ENCODE measurements around the gene ITGA4.
A peak's percentile ranks its signal among the peaks of the same experiment; 100 is the strongest.

The ITGA4 gene

DNA sequence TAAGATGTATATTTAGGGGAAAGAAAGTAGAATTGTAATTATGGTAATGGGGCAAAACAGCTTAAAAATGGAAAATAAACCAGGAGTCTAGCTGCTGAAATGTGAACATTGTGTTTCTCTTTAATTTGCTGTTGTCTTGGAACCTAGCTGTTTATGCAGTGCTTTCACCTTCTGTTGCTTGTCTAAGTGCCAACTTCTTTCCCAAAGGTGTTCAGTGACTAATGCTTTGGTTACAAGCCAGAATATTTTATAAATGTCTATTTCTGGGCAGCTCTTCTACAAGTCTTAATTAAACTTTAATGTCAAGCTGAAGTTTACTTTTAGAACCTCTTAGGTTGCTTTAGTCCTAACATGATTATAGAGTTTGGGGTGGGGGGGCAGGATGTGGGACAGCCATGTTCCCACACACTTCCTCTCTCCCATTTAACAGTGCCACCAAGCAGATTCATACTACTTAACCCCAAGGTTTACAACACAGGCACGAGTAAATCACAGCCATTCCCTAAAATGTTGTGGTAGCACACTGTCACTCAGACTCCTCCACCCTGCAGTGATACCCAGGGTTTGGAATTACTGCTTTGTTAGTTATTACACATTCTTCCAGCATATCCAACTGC lies 60.6 kb downstream of the ITGA4 start:
- DNase-seq: peak; percentile 3

DNA sequence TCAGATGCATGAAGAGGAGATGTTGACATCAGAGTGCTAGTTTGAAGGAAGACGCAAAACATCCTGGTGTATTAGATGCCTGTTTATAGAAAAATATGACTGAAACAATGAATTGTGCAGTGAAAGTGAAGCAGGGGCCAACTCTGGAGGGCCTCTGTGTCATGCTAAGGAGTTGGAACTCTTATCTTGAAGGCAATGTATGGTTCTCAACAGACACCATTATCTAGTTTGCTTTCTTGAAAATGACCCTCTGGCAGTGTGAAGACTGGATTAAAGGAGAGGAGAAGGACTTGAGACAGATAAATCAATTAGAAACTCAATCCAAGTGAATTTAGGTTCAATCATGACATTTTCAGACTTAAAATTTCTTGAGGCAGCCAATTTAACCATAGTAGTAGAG lies 63.1 kb downstream of the ITGA4 start:
- no peak for DNase-seq

DNA sequence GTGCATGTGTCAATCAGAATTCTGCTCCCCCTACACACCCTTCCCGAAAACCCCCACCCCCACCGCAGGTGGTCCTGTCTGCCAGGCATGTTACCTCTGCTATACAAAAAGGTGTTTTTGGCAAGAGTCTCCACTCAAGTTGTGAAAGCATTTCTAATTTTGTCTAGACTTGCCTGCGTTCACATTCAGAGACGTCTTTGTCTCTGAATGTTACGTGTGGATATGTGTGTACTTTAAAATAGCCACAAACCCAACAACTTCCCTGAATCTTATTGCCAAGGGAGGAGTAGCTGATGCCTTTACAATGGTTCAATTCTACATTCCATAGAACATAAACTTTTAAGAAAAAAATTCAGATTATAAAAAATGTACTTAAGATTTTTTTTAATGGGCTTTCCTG lies 66.6 kb downstream of the ITGA4 start:
- no peak for DNase-seq

DNA sequence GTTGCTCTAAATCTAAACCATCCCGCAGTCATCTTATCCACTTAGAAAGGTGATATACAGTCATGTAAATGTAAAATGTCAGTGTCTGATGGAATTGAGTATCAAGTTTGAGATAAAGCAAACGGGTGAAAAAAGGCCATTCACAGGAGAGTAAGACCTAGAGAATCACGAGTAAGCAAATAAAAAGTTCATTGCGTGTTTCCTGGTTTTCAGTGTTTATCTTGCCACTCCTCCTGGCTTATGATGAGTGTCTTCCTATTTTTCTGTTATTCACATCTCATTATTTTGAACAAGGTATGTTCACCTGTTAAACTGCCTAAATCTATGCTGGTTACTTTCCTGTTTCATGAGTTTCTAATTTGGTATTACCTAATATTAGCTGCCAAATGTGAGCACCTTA lies 68.8 kb downstream of the ITGA4 start:
- no peak for DNase-seq

DNA sequence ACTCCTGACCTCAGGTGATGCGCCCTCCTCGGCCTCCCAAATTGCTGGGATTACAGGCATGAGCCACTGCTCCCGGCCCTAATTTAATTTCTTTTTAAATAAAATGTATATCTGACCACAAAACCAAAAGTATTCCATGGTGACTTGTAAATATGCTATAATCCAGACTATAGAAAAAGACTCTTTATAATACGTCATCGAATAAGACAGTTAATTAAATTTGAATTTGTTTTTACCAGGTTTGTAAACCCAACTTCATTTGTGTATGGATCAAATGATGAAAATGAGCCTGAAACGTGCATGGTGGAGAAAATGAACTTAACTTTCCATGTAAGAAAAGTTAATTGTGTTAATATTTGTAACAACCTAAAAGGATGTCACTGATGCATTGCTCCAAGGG lies 69.9 kb downstream of the ITGA4 start:
- no peak for DNase-seq

DNA sequence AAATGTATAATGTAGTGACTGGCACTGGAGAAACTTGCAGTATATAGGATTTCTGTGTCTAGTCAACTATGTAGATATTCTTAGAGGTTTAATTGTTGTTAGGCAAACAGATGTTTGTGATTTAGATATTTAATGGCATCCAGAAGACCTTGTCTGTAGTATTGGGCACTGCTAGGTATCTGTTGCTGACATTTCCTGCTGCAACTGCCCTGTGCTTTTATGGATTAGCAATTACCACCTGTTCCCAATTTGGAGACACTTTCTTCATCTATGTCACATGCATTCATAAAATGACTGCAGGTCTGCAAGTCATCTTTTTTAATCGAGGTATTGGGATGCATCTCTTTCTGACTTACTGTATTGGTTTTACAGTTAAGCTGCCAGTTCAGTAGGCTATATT lies 71.3 kb downstream of the ITGA4 start:
- no peak for DNase-seq

DNA sequence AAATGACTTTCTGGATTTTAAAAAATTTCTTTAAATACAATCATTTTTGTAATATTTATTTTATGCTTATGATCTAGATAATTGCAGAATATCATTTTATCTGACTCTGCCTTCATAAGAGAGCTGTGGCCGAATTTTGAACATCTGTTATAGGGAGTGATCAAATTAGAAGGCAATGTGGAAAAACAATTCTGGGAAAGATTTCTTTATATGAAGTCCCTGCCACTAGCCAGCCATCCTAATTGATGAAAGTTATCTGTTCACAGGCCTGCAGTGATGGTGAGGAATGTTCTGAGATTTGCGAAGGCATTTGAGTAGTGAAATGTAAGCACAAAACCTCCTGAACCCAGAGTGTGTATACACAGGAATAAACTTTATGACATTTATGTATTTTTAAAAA lies 79.5 kb downstream of the ITGA4 start:
- DNase-seq: no peak

DNA sequence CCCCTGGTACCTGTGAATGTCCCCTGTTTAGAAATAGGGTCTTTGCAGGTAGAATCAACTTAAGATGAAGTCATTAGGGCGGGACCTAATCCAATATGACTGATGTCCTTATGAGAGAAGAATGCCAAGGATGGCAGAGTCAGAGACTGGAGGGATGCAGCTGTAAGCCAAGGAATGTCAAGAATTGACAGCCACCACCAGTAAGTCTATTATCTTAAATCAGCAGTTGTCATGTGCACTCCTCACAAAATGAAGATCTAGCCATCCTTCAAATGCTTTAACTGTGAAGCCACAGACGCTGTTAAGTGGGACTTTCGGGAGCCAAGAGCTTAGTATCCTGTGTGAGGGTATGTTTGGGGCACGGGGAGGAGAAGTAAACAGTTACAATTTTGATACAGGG lies 83.2 kb downstream of the ITGA4 start:
- DNase-seq: no peak

DNA sequence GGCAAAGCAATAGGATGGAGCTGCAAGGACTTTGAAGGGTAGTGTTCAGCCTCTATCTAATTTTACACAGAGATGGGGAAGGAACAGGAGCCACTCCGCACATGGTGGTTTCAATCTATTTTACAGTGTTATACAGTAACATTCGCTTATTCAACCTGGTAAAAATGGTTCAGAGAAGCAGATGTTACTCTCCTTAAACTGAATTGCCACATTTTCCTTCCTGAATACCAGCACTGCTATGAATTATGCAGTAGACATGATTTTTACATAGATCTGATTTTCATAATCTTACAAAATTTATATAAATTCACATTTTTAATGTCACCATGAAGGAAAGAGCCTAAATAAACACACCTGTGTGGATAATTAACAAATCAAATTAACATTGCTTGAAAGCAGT lies 85.0 kb downstream of the ITGA4 start:
- no peak for DNase-seq

DNA sequence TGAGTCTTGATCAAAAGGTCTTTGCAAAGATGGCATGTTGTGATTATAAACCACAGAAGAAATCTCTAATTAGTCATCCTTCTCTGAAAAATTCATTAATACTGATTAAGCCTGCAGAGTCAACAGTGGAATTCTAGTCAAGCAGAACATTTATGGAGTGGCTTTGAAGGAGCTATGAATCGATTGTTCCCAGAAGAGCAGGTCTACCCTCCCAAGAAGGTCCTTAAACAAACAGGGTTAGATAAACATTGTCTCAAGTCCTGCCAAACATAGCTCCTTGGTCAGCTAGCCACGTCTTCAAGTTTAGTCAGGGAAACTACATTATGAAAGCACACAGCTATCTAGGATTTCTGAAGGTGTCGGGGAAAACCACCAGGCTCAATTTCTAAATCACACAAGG lies 88.9 kb downstream of the ITGA4 start:
- no peak for DNase-seq

DNA sequence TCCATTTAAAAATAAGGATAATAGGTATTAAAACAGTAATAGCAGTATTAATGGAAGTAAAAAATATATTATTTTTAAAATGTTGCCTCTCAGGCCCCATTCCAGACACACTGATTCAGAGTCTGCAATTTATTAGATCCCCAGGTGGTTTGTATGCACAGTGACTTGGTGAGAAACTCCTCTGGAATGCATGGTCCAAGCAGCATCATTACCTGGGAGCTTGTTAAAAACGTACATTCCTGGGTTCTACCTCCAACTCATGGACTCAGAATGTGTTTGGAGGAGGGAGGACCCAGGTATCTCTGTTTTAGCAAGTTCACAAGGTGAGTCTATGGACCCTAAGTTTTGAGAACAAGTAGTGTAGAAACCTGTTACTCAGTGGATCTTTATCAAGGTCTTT lies 95.6 kb downstream of the ITGA4 start:
- no peak for DNase-seq

DNA sequence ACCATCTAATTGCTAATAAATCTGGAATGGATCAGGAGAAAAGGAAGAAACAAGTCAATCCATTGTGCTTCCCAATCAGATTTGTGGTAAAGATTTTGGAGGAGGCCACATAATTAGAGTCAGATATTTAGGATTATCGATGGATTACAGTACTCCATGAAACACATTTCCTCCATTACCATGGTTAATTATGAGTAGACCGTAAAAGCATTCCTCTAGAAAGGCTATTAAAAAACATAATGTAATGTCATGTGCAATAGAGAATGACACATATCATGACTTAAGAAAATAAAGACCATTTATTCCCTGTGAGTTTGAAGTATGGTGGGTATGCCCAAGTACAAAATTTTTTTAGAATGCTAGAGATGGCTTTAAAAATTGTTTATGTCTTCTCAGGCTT lies 96.1 kb downstream of the ITGA4 start:
- no peak for DNase-seq

DNA sequence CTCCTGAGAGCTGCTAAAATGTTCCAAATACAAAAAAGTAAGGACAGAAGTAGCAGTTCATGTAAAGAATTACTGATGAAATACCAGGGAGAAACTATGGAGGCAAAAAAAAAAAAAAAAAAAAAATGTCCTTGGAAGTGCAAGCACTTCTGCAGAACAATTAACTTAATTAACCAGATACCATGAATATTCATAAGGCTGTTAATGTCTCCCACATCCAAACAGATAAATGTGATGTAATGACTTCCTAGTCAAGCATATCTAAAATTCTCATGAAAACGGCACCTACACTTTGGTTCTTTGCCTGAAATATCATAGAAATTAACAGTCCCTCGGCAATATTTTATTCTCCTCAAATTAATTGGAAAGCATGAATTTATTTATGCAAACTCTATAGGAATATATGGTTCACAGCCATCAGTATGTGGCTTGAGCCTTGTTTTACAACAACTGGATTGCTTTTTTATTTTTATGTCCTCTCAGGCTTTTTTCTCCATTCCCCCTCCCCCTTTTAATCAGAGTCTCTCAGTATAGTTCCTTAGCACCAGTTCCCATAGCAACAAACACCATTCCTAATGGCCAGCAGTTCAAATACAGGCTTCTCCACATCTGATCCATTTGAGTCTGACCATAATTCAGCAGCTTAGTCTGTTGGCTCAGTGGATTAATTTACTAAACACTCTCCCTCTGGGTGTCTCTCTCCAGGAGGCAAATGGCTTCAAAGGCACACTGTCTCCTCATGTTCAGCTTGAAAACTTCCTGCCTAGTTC lies 97.1 kb downstream of the ITGA4 start:
- no peak for DNase-seq

DNA sequence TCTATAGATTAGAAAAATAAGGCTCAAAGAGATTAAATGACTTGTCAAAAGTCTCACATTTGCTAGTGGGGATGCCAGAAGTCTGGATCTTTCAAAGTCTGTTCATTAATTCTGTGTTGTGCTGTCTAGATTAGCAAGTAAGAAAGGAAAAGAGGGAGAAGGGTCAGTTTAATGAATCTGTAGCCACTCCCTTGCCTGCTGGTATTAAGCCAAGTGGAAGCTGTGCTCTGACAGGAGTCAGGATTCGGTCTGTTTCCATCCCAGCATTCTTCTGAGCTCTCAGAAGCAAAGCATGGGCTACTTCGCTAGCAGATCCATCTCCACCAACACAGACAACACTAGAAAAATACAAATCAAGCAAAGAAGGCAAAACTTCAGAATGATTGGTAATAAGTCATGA lies 101.2 kb downstream of the ITGA4 start:
- no peak for DNase-seq

DNA sequence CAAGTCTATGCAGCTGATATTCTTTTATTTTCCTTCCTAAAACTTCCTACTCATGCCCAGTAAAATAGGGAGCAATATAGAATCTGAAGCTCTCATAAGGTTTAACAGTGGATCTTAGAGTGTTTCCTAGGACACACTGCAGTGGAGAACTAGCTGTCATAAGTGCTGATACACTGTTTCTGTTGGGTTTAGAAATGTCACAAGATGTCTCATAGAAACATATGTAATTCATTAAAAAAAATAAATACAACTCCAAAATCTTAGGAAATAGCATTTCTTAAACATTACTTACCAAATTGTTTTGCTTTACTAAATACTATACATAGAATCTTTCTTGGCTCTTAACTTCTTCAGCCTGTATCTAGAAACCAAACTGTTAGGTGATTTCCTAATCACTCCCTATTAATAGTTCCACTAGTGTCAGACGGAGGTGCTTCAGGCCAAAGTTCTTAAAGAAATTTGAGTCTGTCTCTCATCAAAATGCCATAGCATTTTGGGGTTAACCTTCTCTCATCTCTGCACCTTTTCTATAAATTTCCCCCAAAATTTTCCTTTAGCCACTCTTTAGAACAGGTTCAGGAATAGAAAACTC lies 106.0 kb downstream of the ITGA4 start:
- DNase-seq: no peak

DNA sequence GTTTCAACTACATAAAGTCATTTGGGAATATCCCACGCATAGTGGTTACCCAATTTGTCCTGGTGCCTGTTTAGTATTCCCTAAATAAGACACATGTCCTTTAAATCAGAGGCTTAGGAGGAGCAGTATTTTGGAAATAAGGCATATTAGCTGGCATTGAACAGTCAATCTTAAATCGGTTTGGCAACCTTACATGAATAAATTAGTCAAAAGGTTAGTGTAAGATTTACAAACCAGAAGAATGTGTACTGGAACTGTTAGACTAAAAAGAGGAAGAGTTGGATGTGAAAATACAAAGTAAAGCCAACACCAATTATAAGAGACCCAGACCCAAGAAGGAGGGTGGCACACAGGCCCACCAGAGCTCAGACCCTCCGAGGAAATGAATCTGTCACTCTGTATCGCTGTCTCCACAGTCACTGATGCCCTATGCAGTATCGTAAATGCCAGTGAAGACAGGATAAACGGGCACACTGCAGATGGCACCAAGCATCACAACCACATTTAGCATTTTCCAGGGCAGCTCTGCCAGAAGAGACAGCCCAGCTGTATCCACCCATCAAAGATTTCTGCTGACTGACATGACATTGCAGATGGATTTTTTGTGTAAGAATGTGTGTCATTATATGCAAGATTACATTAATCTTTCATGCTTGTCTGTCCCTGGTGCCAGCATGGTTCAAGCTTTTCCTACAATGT lies 109.3 kb downstream of the ITGA4 start:
- DNase-seq: no peak

DNA sequence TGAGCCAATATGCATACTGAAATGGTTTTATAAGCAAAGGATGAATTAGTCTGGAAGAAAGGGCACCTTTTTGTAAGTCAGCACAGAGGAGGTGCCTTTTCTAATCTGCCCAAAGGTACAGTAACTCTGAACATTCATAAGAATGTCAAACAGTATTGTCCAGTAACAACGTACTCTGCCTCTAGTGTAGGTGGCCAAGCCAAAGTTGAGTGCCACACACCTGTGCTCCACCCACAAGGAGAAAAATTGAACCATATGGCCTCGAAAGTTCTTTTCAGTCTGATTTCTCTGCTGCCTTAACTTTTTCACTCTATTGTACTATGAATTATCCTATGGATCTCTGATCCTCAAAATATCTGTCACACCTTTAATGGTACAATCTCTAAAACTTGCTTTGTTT lies 112.9 kb downstream of the ITGA4 start:
- DNase-seq: no peak

DNA sequence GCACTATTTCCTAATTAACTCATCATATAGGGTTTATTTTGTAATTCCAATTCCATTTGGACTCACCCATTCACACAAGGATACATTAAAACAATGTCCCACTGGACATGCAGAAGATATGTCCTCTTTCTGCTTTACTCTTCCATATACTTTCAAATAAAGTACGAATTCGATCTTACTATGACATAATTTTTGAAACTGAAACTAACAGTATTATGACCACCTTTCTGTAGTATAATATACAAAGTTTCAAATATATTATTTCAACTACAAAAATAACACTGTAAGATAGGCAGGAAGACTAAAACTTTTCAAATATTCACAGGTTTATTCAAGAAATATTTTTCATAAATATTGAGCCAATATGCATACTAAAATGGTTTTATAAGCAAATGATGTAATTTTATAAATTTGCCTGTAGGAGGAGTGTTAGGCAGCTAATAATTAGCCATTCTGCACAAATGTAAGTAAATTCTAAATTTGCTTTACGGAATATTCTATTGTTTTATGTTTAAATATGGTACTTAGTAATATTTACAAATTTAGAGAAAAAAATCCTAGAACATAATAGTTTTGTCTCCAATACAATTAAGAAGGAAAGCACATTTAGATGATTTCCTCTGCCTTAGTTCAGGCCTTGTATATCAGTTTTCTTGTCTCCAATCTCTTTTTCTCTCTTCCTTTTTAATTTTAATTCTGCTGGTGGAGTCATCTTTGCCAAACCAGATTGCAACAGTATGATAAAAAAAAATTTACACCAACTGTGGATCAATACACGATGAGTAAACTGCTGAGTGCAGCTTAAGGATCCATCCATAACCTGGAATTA lies 113.9 kb downstream of the ITGA4 start:
- no peak for DNase-seq

DNA sequence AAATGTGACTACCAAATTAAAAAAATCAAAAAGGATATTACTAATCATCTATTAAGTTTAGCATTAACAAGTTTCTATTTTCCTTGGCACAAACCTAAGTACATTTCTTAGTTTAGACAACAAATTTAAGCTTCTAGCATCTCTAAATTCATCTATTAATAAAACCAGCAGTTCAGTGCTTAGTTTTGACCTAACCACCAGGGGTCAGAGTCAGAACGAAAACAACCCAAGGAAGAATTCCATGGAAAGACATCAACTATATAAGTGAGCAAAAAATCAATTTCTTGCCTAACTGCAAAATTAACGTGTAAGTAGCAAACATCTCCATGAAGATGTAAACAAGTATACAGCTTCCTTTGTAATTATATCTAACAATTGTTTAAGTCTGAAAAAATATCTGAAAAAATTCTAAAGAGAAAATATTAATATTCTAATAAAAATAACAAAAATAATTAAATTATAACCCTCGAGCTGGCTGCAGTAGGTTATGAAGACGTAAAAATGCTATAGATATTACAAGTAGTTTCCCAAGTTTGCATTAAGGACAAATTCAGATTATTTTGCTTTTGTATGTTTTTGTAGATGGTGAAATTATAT lies 116.1 kb downstream of the ITGA4 start:
- DNase-seq: no peak

DNA sequence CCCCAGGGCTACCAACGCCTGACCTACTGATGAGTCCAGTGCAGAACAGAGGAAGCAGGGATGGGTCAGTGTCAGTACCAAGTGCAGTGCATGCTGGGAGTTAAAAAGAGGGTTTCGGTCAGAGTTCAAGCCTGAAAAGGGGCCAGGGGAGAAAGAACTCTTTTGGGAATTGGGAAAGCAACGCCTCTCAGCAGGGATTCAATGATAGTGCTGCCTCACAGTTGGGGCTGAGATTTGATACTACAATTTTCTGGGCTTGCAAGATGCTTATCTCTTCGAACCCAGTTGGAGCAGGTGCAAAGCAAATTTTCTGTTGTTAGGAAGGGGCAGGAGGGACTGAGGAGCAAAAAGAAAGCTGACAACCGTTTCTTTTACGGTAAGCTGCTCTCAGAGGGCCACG lies 117.1 kb downstream of the ITGA4 start:
- DNase-seq: no peak

DNA sequence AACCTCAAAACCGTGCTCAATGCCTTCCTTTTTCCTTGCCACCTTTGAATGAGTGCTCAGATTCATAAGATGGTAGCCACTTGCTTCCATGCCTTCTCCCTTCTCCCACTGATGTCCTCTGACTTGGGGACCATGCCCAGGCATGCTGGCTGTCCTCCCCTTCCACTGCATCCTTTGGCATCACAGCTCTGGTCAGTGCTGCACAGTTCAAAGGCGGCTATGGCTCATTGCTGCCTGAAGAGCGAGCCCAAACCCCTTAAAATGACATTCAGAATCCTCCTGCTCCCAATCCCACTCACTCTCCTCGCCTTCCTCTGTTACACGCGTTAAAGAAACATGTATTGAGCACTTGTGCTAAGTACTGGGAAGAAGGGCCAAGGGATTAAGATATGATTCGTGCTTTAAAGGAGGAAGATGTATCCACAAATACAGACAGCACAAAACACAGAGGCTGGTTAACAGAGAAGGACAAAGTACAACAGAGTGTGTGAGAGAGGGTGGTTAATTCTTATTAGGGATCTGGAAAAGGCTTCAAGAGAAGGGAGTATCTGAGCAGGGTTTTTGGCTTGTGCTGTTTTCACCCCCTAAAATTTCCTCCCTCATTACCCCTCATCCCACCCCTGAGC lies 118.0 kb downstream of the ITGA4 start:
- no peak for DNase-seq

DNA sequence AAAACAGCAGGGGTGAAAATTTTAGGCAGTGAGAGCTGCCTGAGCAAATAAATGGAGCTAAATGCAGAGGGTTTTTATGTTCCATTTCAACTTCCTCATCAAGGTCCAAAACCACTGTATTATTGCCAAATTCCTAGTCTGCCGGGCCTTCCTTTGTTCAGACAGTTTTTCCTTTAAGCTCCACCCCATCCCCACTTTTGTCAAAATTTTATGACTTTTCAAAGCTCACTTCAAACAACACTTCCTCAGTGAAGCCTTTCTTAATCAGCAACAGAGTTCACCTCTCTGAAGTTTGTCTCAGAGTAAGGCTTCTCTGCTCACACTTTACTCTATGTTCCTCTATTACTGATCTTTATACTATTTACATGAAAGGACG lies 118.5 kb downstream of the ITGA4 start:
- no peak for DNase-seq
